Immature natural killer cell (primary cell): ENCODE measurements around the gene TAF5L. TPM values are rescaled to one million over a fixed set of nuclear protein-coding genes. Genes with fewer than 3 reads are reported as not detected.

Experiments
- DNase-seq, 3 donors: peaks; one replicate each; pipeline ENCODE4 v3.0.0; 2022; ENCODE audit warnings: mixed read lengths in 1 of 3
- H3K27ac Mint-ChIP-seq, 6 donors: one replicate each; pipeline ENCODE4 v1.8.0; 2020; ENCODE audit warnings: mixed read lengths in 6 of 6, mild to moderate bottlenecking in 5 of 6, inconsistent platforms in 4 of 6, moderate library complexity in 3 of 6
- H3K27me3 Mint-ChIP-seq, 3 donors: one replicate each; pipeline ENCODE4 v1.8.0; 2020 to 2021; ENCODE audit warnings: low read depth in 3 of 3, mild to moderate bottlenecking in 3 of 3, mixed read lengths in 3 of 3, moderate library complexity in 3 of 3, inconsistent platforms in 1 of 3
- H3K36me3 Mint-ChIP-seq, 3 donors: one replicate each; pipeline ENCODE4 v1.8.0; 2020; ENCODE audit warnings: mixed read lengths in 3 of 3, inconsistent platforms in 2 of 3, mild to moderate bottlenecking in 2 of 3
- H3K4me1 Mint-ChIP-seq, 2 donors: one replicate each; pipeline ENCODE4 v1.8.0; 2020; ENCODE audit warnings: inconsistent platforms in 2 of 2, mild to moderate bottlenecking in 2 of 2, mixed read lengths in 2 of 2, moderate library complexity in 1 of 2
- H3K4me3 Mint-ChIP-seq, 5 donors: one replicate each; pipeline ENCODE4 v1.8.0; 2020; ENCODE audit warnings: mild to moderate bottlenecking in 5 of 5, mixed read lengths in 5 of 5, inconsistent platforms in 3 of 5, moderate library complexity in 3 of 5
- H3K9me3 Mint-ChIP-seq, 6 donors: one replicate each; pipeline ENCODE4 v1.8.0; 2020; ENCODE audit warnings: mild to moderate bottlenecking in 6 of 6, mixed read lengths in 6 of 6, inconsistent platforms in 4 of 6, moderate library complexity in 3 of 6
- polyA plus RNA-seq, 3 donors: library from polyadenylated mRNA; unstranded; fragments of 300-500 nt; fragmentation: Illumina TruSeq; gene quantifications; one replicate each; pipeline ENCODE4 v1.2.3, GENCODE V29; 2021

TAF5L gene
- polyA plus RNA-seq, result 1 to 10 TPM; 4.5 to 7.7 (median 6.2) TPM

GRCh38 chr1:229625915-229626831, at the start of gene TAF5L, which contains the start of gene URB2:
Gene TAF5L (minus strand): TSS chr1:229626122. CDS start chr1:229614482, 11,640 bp downstream.
Gene URB2 (plus strand): TSS chr1:229626247. CDS start chr1:229627634, 1,387 bp downstream.
- peak; percentile 86 for DNase-seq
- peaks cover 0 to 10% (median 3%) of the 10 kb centered on the region in 3 donors for H3K36me3 Mint-ChIP-seq
- H3K9me3 Mint-ChIP-seq, result no peaks in the 10 kb centered on the region
- H3K27me3 Mint-ChIP-seq, result peaks cover 8 to 11% (median 8%) of the 10 kb centered on the region in 3 donors
- peak within 1 kb of the TSS; percentile 85 to 97 (median 93) for H3K27ac Mint-ChIP-seq
- peak within 1 kb of the TSS; percentile 95 to 97 (median 95) for H3K4me3 Mint-ChIP-seq
- peaks cover 36 to 57% of the 10 kb centered on the region in 2 donors for H3K4me1 Mint-ChIP-seq

DNA sequence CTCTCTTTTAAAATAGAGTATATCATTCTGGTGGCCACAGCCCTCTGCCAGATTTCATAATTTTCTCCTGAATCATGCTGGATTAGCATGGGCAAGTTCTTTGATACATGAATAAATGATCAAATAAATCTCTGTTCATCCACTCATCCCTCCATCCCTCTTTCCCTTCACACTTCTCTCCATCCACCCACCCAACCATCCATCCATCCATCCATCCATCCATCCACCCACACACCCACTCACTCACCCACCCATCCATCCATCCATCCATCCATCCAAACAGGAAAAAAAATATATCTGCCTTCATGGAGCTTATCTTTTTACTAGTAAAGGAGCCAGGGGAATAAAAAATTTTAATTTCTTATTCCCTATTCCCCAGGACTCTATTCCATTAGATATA, 49.5 kb upstream of the TAF5L start:
- Mint-ChIP-seq H3K9me3 (no peaks in the 10 kb centered on the region), H3K36me3 (peaks cover 0 to 7% (median 0%) of the 10 kb centered on the region in 3 donors), H3K4me1 (no peaks in the 10 kb centered on the region), H3K27me3 (peaks cover 0 to under 1% (median under 1%) of the 10 kb centered on the region in 3 donors), H3K4me3 (no peak overlapping the region), H3K27ac (no peak overlapping the region)
- DNase-seq, result no peak

GRCh38 chr1:229674042-229674441, 48.1 kb upstream of the TAF5L start:
- Mint-ChIP-seq H3K4me3 (no peak overlapping the region), H3K27me3 (no peaks in the 10 kb centered on the region), H3K4me1 (no peaks in the 10 kb centered on the region), H3K27ac (no peak overlapping the region), H3K36me3 (peaks cover 0 to 9% (median 0%) of the 10 kb centered on the region in 3 donors), H3K9me3 (no peaks in the 10 kb centered on the region)
- DNase-seq, result no peak

- H3K9me3 Mint-ChIP-seq, result no peaks in the 10 kb centered on the region
- no peak overlapping the region for H3K27ac Mint-ChIP-seq
- no peaks in the 10 kb centered on the region for H3K4me1 Mint-ChIP-seq
- H3K27me3 Mint-ChIP-seq, result peaks cover 0 to 2% (median 0%) of the 10 kb centered on the region in 3 donors
- DNase-seq, result no peak
- H3K36me3 Mint-ChIP-seq, result peaks cover 0 to 13% (median 4%) of the 10 kb centered on the region in 3 donors
- H3K4me3 Mint-ChIP-seq, result no peak overlapping the region
These were observed 46.3 kb upstream of the TAF5L start for GRCh38 chr1:229672246-229672645.

- Mint-ChIP-seq H3K27ac (no peak overlapping the region), H3K27me3 (peaks cover 0 to 2% (median 0%) of the 10 kb centered on the region in 3 donors), H3K4me3 (no peak overlapping the region)
These were observed 45.4 kb upstream of the TAF5L start for GRCh38 chr1:229671310-229671709.

GRCh38 chr1:229669333-229669732, 43.4 kb upstream of the TAF5L start:
- no peaks in the 10 kb centered on the region for H3K9me3 Mint-ChIP-seq
- no peak overlapping the region for H3K27ac Mint-ChIP-seq

More at GRCh38 chr1:229671310-229671709, 45.4 kb upstream of the TAF5L start:
- Mint-ChIP-seq H3K4me1 (no peaks in the 10 kb centered on the region), H3K9me3 (no peaks in the 10 kb centered on the region), H3K36me3 (peaks cover 0 to 13% (median 6%) of the 10 kb centered on the region in 3 donors)
- no peak for DNase-seq

DNA sequence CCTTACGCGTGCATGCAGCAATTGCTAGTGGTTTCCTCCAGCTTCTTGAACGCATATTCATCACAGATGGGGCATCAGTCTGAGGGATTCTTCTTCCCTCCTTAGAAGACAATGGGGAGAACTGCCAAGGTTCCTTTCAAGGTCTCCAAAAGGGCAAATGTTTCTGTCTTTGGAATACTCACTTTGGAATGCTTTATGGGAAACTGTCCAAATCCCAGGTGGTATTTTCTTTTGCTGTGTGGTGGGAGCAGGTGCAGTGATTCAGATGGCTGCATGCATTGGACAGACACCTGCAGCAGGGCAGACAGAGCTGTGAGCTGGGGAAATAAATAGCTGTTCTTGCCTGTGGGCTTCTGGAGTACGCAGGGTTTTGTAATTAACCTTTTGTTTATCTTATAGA, 40.7 kb upstream of the TAF5L start:
- H3K36me3 Mint-ChIP-seq, result peaks cover 0 to 9% (median 9%) of the 10 kb centered on the region in 3 donors
- no peak for DNase-seq
- no peak overlapping the region for H3K4me3 Mint-ChIP-seq
- peaks cover 0 to 2% (median 0%) of the 10 kb centered on the region in 3 donors for H3K27me3 Mint-ChIP-seq
- H3K4me1 Mint-ChIP-seq, result no peaks in the 10 kb centered on the region
- no peak overlapping the region for H3K27ac Mint-ChIP-seq
- H3K9me3 Mint-ChIP-seq, result no peaks in the 10 kb centered on the region

More at GRCh38 chr1:229669333-229669732, 43.4 kb upstream of the TAF5L start:
- DNase-seq, result no peak
- H3K27me3 Mint-ChIP-seq, result peaks cover 0 to 2% (median 0%) of the 10 kb centered on the region in 3 donors
- peaks cover 0 to 13% (median 6%) of the 10 kb centered on the region in 3 donors for H3K36me3 Mint-ChIP-seq
- H3K4me3 Mint-ChIP-seq, result no peak overlapping the region
- H3K4me1 Mint-ChIP-seq, result no peaks in the 10 kb centered on the region

- no peak for DNase-seq
- H3K27me3 Mint-ChIP-seq, result peaks cover 0 to 2% (median 2%) of the 10 kb centered on the region in 3 donors
- H3K36me3 Mint-ChIP-seq, result peaks cover 0 to 13% (median 6%) of the 10 kb centered on the region in 3 donors
- H3K4me1 Mint-ChIP-seq, result no peaks in the 10 kb centered on the region
- H3K4me3 Mint-ChIP-seq, result no peak overlapping the region
- H3K27ac Mint-ChIP-seq, result no peak overlapping the region
- no peaks in the 10 kb centered on the region for H3K9me3 Mint-ChIP-seq
These were observed 40.1 kb upstream of the TAF5L start for GRCh38 chr1:229665912-229666558.

- peaks cover 0 to 19% (median 5%) of the 10 kb centered on the region in 3 donors for H3K36me3 Mint-ChIP-seq
- H3K4me1 Mint-ChIP-seq, result no peaks in the 10 kb centered on the region
- H3K4me3 Mint-ChIP-seq, result no peak overlapping the region
- H3K27ac Mint-ChIP-seq, result no peak overlapping the region
- DNase-seq, result peak; percentile 36 to 47 (median 40)
- no peaks in the 10 kb centered on the region for H3K9me3 Mint-ChIP-seq
- H3K27me3 Mint-ChIP-seq, result peaks cover 0 to 2% (median 2%) of the 10 kb centered on the region in 3 donors
These were observed 38.3 kb upstream of the TAF5L start for GRCh38 chr1:229664133-229664689.

DNA sequence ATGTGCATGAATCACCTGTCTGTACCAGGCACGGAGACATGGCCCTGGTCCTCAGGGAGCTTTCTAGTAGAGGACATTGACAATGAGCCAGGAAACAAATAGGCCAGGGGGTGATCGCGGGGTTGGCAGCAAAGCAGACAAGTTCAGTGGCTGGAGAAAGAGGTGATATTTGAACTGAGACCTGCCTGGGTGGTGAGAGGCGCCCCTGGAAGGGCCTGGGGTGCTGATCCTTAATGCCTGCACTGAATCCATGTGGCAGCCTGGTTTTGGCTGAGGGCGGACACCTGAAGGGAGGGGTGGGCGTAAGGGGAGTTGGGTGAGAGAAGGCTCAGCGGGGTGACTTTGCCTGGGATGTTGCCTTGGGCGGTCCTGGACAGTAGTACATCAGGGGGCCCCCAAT, 36.0 kb upstream of the TAF5L start:
- Mint-ChIP-seq H3K4me1 (no peaks in the 10 kb centered on the region), H3K36me3 (peaks cover 0 to 34% (median 8%) of the 10 kb centered on the region in 3 donors), H3K9me3 (no peaks in the 10 kb centered on the region), H3K27ac (no peak overlapping the region), H3K27me3 (peaks cover 0 to 2% (median 0%) of the 10 kb centered on the region in 3 donors), H3K4me3 (no peak overlapping the region)
- no peak for DNase-seq

DNA sequence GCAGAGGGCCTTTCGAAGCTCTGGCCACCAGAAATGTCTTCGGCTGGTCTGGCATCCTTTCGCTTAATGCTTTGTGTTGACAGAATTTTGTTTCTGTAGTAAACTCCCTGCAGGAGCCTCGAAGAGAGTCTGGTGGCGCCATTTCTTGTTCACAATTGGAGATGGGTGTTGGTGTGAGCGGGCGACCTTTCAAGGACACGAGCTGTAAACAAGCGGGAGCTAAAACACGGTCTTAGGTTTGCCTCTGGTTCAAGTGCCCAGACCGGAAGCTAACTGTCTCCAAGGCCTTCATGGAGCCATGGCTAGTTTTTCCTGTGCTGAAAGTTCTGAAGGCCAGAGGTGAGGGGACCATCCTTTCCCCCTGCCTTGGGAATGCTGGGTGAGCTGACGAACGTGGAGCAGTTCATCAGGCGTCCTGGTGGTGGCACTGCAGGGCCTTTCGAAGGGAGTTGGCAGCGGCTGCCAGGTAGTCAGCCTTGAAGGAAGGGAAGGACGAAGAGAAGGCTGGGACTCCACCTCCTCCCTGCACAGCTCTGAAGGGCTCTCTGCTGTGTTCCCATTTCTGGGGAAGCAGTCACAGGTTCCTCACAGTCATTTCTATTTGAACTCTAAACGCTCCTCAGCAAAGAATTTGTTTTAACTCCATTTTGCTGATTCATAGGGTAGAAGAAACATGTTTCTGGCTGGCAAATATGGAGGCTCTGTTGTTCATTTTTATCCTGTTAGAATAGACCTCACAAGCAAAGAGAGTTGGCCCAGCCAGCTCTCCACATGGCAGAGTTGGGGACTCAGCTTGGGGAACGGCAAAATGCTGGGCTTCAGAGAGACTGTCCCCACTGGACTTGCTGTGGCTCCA, 35.3 kb upstream of the TAF5L start:
- H3K36me3 Mint-ChIP-seq, result peaks cover 0 to 38% (median 8%) of the 10 kb centered on the region in 3 donors

DNA sequence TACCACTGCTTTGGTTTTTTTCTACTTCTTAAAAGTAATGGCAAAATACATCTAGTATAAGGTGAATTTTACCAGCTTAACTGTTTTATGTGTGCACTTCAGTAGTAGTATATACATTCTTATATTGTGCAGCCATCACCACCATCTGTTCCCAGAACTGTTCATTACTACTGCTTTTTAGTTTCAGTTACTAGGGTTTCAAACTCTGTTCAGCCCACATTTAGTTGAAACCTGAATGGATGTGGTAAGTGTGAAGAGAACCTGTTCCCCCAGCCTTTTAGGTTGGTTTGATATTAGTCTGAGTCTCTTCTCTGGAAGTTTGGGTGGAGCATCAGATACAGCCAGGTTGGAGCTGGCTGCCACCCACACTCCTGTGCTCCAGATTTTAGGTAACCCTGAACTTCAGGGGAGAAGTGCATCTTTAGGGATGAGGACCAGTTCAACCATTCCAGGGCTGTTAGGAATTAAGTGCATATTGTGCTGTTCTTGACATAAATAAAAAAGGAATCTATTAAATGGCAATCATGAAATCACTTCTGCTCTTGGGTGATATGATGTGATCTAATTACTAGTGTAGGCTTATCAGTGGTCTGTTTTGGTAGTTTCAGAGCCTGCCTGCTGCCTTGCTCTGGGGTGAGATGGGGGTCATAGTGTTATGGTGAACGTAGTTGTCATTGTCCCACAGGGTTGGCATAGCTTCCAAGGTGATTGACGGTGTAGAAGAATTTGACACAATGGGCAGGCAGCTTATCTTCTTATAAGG, 32.3 kb upstream of the TAF5L start:
- H3K27me3 Mint-ChIP-seq, result peaks cover 0 to 2% (median 0%) of the 10 kb centered on the region in 3 donors
- H3K36me3 Mint-ChIP-seq, result peaks cover 8 to 58% (median 16%) of the 10 kb centered on the region in 3 donors
- no peak for DNase-seq
- H3K4me3 Mint-ChIP-seq, result no peak overlapping the region
- H3K9me3 Mint-ChIP-seq, result no peaks in the 10 kb centered on the region
- H3K4me1 Mint-ChIP-seq, result no peaks in the 10 kb centered on the region
- H3K27ac Mint-ChIP-seq, result no peak overlapping the region

More for the DNA sequence above, 35.3 kb upstream of the TAF5L start:
- no peaks in the 10 kb centered on the region for H3K4me1 Mint-ChIP-seq
- peaks cover 0 to 2% (median 0%) of the 10 kb centered on the region in 3 donors for H3K27me3 Mint-ChIP-seq
- H3K4me3 Mint-ChIP-seq, result no peak overlapping the region
- no peak overlapping the region for H3K27ac Mint-ChIP-seq
- H3K9me3 Mint-ChIP-seq, result no peaks in the 10 kb centered on the region
- peak; percentile 29 to 51 (median 41) for DNase-seq
